ENCODE results near the gene NFATC2. TPM values are rescaled to one million over a fixed set of nuclear protein-coding genes. Genes with fewer than 3 reads are reported as not detected.

The NFATC2 gene
- total and polyA plus RNA-seq, 2 of the 8 experiments (the other 6 are each of a cell fraction or from before 2014, with no cell fraction given), result 0.27 to 0.91 TPM

- TF ChIP-seq E2F6 (IDR thresholded peaks at IDR 0.05) (no peak), JUN (IDR thresholded peaks at IDR 0.05; ENCODE audit: low read depth, low read length) (no peak), CEBPB (IDR thresholded peaks at IDR 0.05; ENCODE audit: low read depth, low read length) (no peak), NANOG (IDR thresholded peaks at IDR 0.05; ENCODE audit: insufficient read depth, low read depth, low read length, poor library complexity, severe bottlenecking) (no peak), KDM5A (IDR thresholded peaks at IDR 0.05; ENCODE audit: low read length) (no peak), CHD2 (IDR thresholded peaks at IDR 0.05; ENCODE audit: low read length) (no peak), SRF (IDR thresholded peaks at IDR 0.05; ENCODE audit: low read depth, low read length) (no peak), SIX5 (IDR thresholded peaks at IDR 0.05; ENCODE audit: low read depth, low read length) (no peak), TCF12 (IDR thresholded peaks at IDR 0.05; ENCODE audit: low read depth, low read length) (no peak), NRF1 (IDR thresholded peaks at IDR 0.05; ENCODE audit: low read depth, low read length) (no peak), RBBP5 (IDR thresholded peaks at IDR 0.05; ENCODE audit: borderline replicate concordance, low read depth, low read length) (no peak), PHF8 (conservative IDR thresholded peaks at IDR 0.05; ENCODE audit: low read depth, low read length) (no peak)
Observed at GRCh38 chr20:51361258-51361657, 181.3 kb downstream of the NFATC2 start (continued).
